GM12878 (cell line): Measurements from ENCODE around the gene SCMH1.
"Not testable (repeated sequence)": the region's sequence is repeated elsewhere in the genome, so short reads cannot be mapped to it uniquely, and the experiment has no call there.

Source experiments
- BCL3 ChIP-seq: IDR thresholded peaks from 2 replicates; pipeline ENCODE4 v1.6.1; 2011; ENCODE audit warnings: borderline replicate concordance, low read depth, mild to moderate bottlenecking, moderate library complexity, low read length; ENCODE audit not compliant: insufficient read depth, poor library complexity, severe bottlenecking
- CEBPB ChIP-seq, 2 experiments: fragments of 150-350 bp in 1 of 2; IDR thresholded peaks; 2 replicates each; pipeline ENCODE4 v1.6.1; 2012 to 2014; ENCODE audit warnings: low read depth in 2 of 2, low read length in 2 of 2, borderline replicate concordance in 1 of 2, inconsistent platforms in 1 of 2
- E2F8 ChIP-seq: fragments of 450-650 bp; IDR thresholded peaks from 2 replicates; pipeline ENCODE4 v1.6.1; 2018; ENCODE audit warnings: mild to moderate bottlenecking, low read depth, moderate library complexity; ENCODE audit not compliant: partially characterized antibody
- EZH2 ChIP-seq: IDR thresholded peaks from 2 replicates; pipeline ENCODE4 v1.6.1; 2012; ENCODE audit warnings: low read depth, mild to moderate bottlenecking, control low read depth, inconsistent platforms, low read length, borderline replicate concordance; ENCODE audit not compliant: control insufficient read depth
- FOS ChIP-seq: IDR thresholded peaks from 3 replicates; pipeline ENCODE4 v1.6.1; 2011; ENCODE audit warnings: borderline replicate concordance; ENCODE audit not compliant: insufficient read length; ENCODE audit errors: extremely low read depth
- HDAC2 ChIP-seq: fragments of 200-600 bp; sonication (generic); IDR thresholded peaks from 2 replicates; pipeline ENCODE4 v1.6.1; 2017
- NBN ChIP-seq: fragments of 450-650 bp; IDR thresholded peaks from 2 replicates; pipeline ENCODE4 v1.6.1; 2016
- POLR2A ChIP-seq: IDR thresholded peaks from 2 replicates; pipeline ENCODE4 v1.6.1; 2011; ENCODE audit warnings: low read depth, mild to moderate bottlenecking, low read length
- POLR2AphosphoS5 ChIP-seq: IDR thresholded peaks from 2 replicates; pipeline ENCODE4 v1.6.1; 2011; ENCODE audit warnings: mild to moderate bottlenecking, low read length, inconsistent platforms
- SREBF2 ChIP-seq: IDR thresholded peaks from 2 replicates; pipeline ENCODE4 v1.6.1; 2012; ENCODE audit warnings: mild to moderate bottlenecking, low read length
- TF ChIP-seq, protein P1 (sequence below), 3 experiments: IDR thresholded peaks in 2 of 3; conservative IDR thresholded peaks in 1 of 3; 2 replicates each; pipeline ENCODE4 v1.5.1; 2011; ENCODE audit warnings: low read depth in 3 of 3, low read length in 3 of 3, mild to moderate bottlenecking in 3 of 3, control low read depth in 2 of 3, moderate library complexity in 2 of 3, inconsistent platforms in 1 of 3, mixed read lengths in 1 of 3; ENCODE audit not compliant: control insufficient read depth in 2 of 3, insufficient read depth in 1 of 3; ENCODE audit errors: extremely low read depth in 1 of 3
- TF ChIP-seq, protein P2 (sequence below): IDR thresholded peaks from 2 replicates; pipeline ENCODE4 v1.6.1; 2011; ENCODE audit warnings: low read depth, low read length, improper control_type of control experiment, borderline replicate concordance

DNA sequence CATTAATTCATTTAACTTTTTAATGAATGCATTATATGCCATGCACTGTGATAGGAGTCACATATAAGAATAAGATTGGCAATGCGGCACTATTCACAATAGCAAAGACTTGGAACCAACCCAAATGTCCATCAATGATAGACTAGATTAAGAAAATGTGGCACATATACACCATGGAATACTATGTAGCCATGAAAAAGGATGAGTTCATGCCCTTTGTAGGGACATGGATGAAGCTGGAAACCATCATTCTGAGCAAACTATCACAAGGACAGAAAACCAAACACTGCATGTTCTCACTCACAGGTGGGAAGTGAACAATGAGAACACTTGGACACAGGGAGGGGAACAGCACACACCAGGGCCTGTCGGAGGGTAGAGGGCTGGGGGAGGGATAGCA, 12.9 kb downstream of the SCMH1 start:
- not testable (repeated sequence) for TF ChIP-seq POLR2AphosphoS5; EZH2; NBN; FOS; SREBF2; BCL3; POLR2A; CEBPB (IDR thresholded peaks at IDR 0.05; ENCODE audit: borderline replicate concordance in 1 of 2, low read depth in 2 of 2, low read length in 2 of 2); HDAC2; E2F8
- TF ChIP-seq, protein P1, sequence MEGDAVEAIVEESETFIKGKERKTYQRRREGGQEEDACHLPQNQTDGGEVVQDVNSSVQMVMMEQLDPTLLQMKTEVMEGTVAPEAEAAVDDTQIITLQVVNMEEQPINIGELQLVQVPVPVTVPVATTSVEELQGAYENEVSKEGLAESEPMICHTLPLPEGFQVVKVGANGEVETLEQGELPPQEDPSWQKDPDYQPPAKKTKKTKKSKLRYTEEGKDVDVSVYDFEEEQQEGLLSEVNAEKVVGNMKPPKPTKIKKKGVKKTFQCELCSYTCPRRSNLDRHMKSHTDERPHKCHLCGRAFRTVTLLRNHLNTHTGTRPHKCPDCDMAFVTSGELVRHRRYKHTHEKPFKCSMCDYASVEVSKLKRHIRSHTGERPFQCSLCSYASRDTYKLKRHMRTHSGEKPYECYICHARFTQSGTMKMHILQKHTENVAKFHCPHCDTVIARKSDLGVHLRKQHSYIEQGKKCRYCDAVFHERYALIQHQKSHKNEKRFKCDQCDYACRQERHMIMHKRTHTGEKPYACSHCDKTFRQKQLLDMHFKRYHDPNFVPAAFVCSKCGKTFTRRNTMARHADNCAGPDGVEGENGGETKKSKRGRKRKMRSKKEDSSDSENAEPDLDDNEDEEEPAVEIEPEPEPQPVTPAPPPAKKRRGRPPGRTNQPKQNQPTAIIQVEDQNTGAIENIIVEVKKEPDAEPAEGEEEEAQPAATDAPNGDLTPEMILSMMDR (IDR thresholded peaks at IDR 0.05 in 2 of 3, conservative IDR thresholded peaks at IDR 0.05 in 1 of 3; ENCODE audit: control insufficient read depth in 2 of 3, extremely low read depth in 1 of 3, insufficient read depth in 1 of 3, low read depth in 3 of 3, low read length in 3 of 3), result not testable (repeated sequence)
- TF ChIP-seq, protein P2, sequence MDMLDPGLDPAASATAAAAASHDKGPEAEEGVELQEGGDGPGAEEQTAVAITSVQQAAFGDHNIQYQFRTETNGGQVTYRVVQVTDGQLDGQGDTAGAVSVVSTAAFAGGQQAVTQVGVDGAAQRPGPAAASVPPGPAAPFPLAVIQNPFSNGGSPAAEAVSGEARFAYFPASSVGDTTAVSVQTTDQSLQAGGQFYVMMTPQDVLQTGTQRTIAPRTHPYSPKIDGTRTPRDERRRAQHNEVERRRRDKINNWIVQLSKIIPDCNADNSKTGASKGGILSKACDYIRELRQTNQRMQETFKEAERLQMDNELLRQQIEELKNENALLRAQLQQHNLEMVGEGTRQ, result not testable (repeated sequence)
